AG09319 (cell line): ENCODE measurements around the gene PRKG1.

ENCODE experiments used
- DNase-seq: peaks from one replicate; pipeline ENCODE4 v3.0.0-alpha.2; 2010; ENCODE audit warnings: low read depth; ENCODE audit errors: extremely low read depth
- CTCF ChIP-seq: IDR thresholded peaks from 2 replicates; pipeline ENCODE4 v1.5.1; 2011; ENCODE audit warnings: low read depth, mild to moderate bottlenecking, inconsistent platforms, low read length, moderate library complexity

The PRKG1 gene

GRCh38 chr10:51788273-51788672 is 714.0 kb downstream of the PRKG1 start:
- TF ChIP-seq CTCF: no peak
- DNase-seq: no peak

GRCh38 chr10:51789118-51789517 is 714.8 kb downstream of the PRKG1 start:
- TF ChIP-seq CTCF: no peak
- no peak for DNase-seq

- TF ChIP-seq CTCF: no peak
- peak; percentile 25 for DNase-seq
These were observed 715.6 kb downstream of the PRKG1 start for GRCh38 chr10:51789903-51790302.

- TF ChIP-seq CTCF: no peak
- no peak for DNase-seq
These were observed 718.4 kb downstream of the PRKG1 start for GRCh38 chr10:51792678-51793077.

GRCh38 chr10:51800121-51800520 is 725.8 kb downstream of the PRKG1 start:
- DNase-seq: no peak
- no peak for TF ChIP-seq CTCF

- TF ChIP-seq CTCF: no peak
These were observed 726.6 kb downstream of the PRKG1 start for GRCh38 chr10:51800725-51801424.

GRCh38 chr10:51802030-51802429 is 727.7 kb downstream of the PRKG1 start:
- TF ChIP-seq CTCF: no peak

More at GRCh38 chr10:51800725-51801424, 726.6 kb downstream of the PRKG1 start:
- no peak for DNase-seq

More at GRCh38 chr10:51802030-51802429, 727.7 kb downstream of the PRKG1 start:
- no peak for DNase-seq
